Umbilical cord (tissue), 2 donors: ENCODE results near the gene TNF. TPM values are rescaled to one million over a fixed set of nuclear protein-coding genes. Genes with fewer than 3 reads are reported as not detected.

Experiments used
- DNase-seq: peaks from one replicate; pipeline ENCODE4 v3.0.0-alpha.2; 2015; ENCODE audit warnings: low spot score
- total RNA-seq: library from RNA; depleted of rRNA; stranded (reverse); fragments of >200 nt; gene quantifications from one replicate; pipeline ENCODE4 v1.2.3, GENCODE V29; 2014; ENCODE audit warnings: low replicate concordance; ENCODE audit not compliant: insufficient read depth

Gene TNF
- total RNA-seq = 1.4 TPM

GRCh38 chr6:31575335-31575901, at the start of gene TNF:
TSS of gene TNF (plus strand) at chr6:31575565. CDS start at chr6:31575742, 177 bp downstream.
- peak; percentile 55 for DNase-seq

- DNase-seq = no peak
These were observed 49.3 kb upstream of the TNF start for GRCh38 chr6:31525932-31526591.

- DNase-seq = no peak
These were observed 47.0 kb upstream of the TNF start for GRCh38 chr6:31528307-31528777.

- no peak for DNase-seq
These were observed 46.5 kb upstream of the TNF start, which contains the start of gene MCCD1 for GRCh38 chr6:31528821-31529328. TSS of gene MCCD1 (plus strand) at chr6:31528962. CDS start at chr6:31529015, 53 bp downstream.

- DNase-seq = no peak
These were observed 45.8 kb upstream of the TNF start for GRCh38 chr6:31529329-31530150.

GRCh38 chr6:31530659-31531058, 44.7 kb upstream of the TNF start:
- DNase-seq = no peak

GRCh38 chr6:31531162-31531561, 44.2 kb upstream of the TNF start:
- no peak for DNase-seq

GRCh38 chr6:31531771-31532643, 43.4 kb upstream of the TNF start:
- no peak for DNase-seq

- no peak for DNase-seq
These were observed 42.5 kb upstream of the TNF start for GRCh38 chr6:31532644-31533454.

GRCh38 chr6:31533455-31533841, 41.9 kb upstream of the TNF start:
- DNase-seq = no peak

- no peak for DNase-seq
These were observed 41.4 kb upstream of the TNF start for GRCh38 chr6:31534011-31534410.

- no peak for DNase-seq
These were observed 40.8 kb upstream of the TNF start for GRCh38 chr6:31534521-31535040.

- DNase-seq = no peak
These were observed 39.6 kb upstream of the TNF start for GRCh38 chr6:31535538-31536324.

- no peak for DNase-seq
These were observed 36.5 kb upstream of the TNF start for GRCh38 chr6:31538805-31539400.

GRCh38 chr6:31540640-31541039, 34.7 kb upstream of the TNF start:
- no peak for DNase-seq

GRCh38 chr6:31541059-31541657, 34.2 kb upstream of the TNF start:
- no peak for DNase-seq

GRCh38 chr6:31541658-31542521, 33.5 kb upstream of the TNF start, which contains the start of gene DDX39B:
TSS of gene DDX39B (minus strand) at chr6:31542003. CDS start at chr6:31540532, 1,471 bp downstream.
- peak; percentile 99 for DNase-seq
